Measurements from ENCODE around the gene FIGNL2. TPM values are rescaled to one million over a fixed set of nuclear protein-coding genes. Genes with fewer than 3 reads are reported as not detected.

Gene FIGNL2
- total RNA-seq, 2 donors from 2014 or later = 10.5 to 17.7 TPM

GRCh38 chr12:51822261-51822616 lies 26.3 kb downstream of the FIGNL2 start:
- peaks cover 36% of the 10 kb centered on the region for H3K27me3 Mint-ChIP-seq (ENCODE audit: insufficient read depth)
- no peak for TF ChIP-seq CTCF (conservative IDR thresholded peaks at IDR 0.05)
- no peak overlapping the region for H3K4me3 ChIP-seq (ENCODE audit: low read length)
- H3K9me3 ChIP-seq (ENCODE audit: control insufficient read depth, low read length) = no peaks in the 10 kb centered on the region
- H3K27ac Mint-ChIP-seq = no peak overlapping the region
- peaks cover 18% of the 10 kb centered on the region for H3K27me3 ChIP-seq (ENCODE audit: control insufficient read depth, insufficient read depth, low read length, poor library complexity, severe bottlenecking)
- no peaks in the 10 kb centered on the region for H3K9me3 Mint-ChIP-seq
- H3K4me1 ChIP-seq (ENCODE audit: control insufficient read depth, insufficient read depth, low read length) = no peaks in the 10 kb centered on the region
- H3K4me1 Mint-ChIP-seq = peaks cover 4% of the 10 kb centered on the region
- WGBS, 2 experiments (ENCODE audit: insufficient coverage in 1 of 2, insufficient read length in 1 of 2) = 93 to 98% methylated on average over 10 to 16 of the region's 16 CpGs
- no peaks in the 10 kb centered on the region for H3K36me3 ChIP-seq (ENCODE audit: control insufficient read depth, insufficient read depth, low read length)
- H3K4me3 Mint-ChIP-seq = peak overlapping the region; percentile 61
- H3K9ac ChIP-seq (ENCODE audit: extremely low read depth, low read length, poor library complexity, severe bottlenecking) = no peak overlapping the region
- no peak for DNase-seq
- H3K36me3 Mint-ChIP-seq (ENCODE audit: low read depth) = no peaks in the 10 kb centered on the region
- H3K27ac ChIP-seq (ENCODE audit: low read depth, low read length) = no peak overlapping the region

GRCh38 chr12:51821440-51822260 lies 26.9 kb downstream of the FIGNL2 start:
- H3K27me3 Mint-ChIP-seq (ENCODE audit: insufficient read depth) = peaks cover 42% of the 10 kb centered on the region

More at GRCh38 chr12:51821440-51822260, 26.9 kb downstream of the FIGNL2 start:
- Mint-ChIP-seq H3K4me3 (peak overlapping the region; percentile 61), H3K9me3 (no peaks in the 10 kb centered on the region), H3K4me1 (peaks cover 4% of the 10 kb centered on the region), H3K27ac (no peak overlapping the region), H3K36me3 (ENCODE audit: low read depth) (no peaks in the 10 kb centered on the region)
- Histone ChIP-seq H3K27me3 (ENCODE audit: control insufficient read depth, insufficient read depth, low read length, poor library complexity, severe bottlenecking) (peaks cover 18% of the 10 kb centered on the region), H3K9me3 (ENCODE audit: control insufficient read depth, low read length) (no peaks in the 10 kb centered on the region), H3K4me3 (ENCODE audit: low read length) (peak overlapping the region; percentile 69), H3K4me1 (ENCODE audit: control insufficient read depth, insufficient read depth, low read length) (no peaks in the 10 kb centered on the region), H3K9ac (ENCODE audit: extremely low read depth, low read length, poor library complexity, severe bottlenecking) (peak overlapping the region; percentile 20), H3K36me3 (ENCODE audit: control insufficient read depth, insufficient read depth, low read length) (no peaks in the 10 kb centered on the region), H3K27ac (ENCODE audit: low read depth, low read length) (no peak overlapping the region)
- WGBS, 2 experiments (ENCODE audit: insufficient coverage in 1 of 2, insufficient read length in 1 of 2) = 37 to 82% methylated on average over 17 to 101 of the region's 101 CpGs
- no peak for DNase-seq
- TF ChIP-seq CTCF (conservative IDR thresholded peaks at IDR 0.05) = peak; percentile 24

All from endodermal cell (in vitro differentiated cells).